ENCODE measurements around the gene RSPH9. TPM values are rescaled to one million over a fixed set of nuclear protein-coding genes. Genes with fewer than 3 reads are reported as not detected.
"Not testable (repeated sequence)": the region's sequence is repeated elsewhere in the genome, so short reads cannot be mapped to it uniquely, and the experiment has no call there.

RSPH9 gene
- polyA plus RNA-seq, 1 experiment = 0.77 TPM

- CTCF ChIA-PET = interaction anchor here (1.0 to 7.3 kb wide), 3 partner anchors 21 to 429 kb away, joined by 3 to 50 read pairs (median 3); no protein-coding TSS in a partner anchor
- no peak for DNase-seq (ENCODE audit: low read depth)
- Histone ChIP-seq H3K36me3 (ENCODE audit: control insufficient read depth, insufficient read depth, low read length) (no peaks in the 10 kb centered on the region; the same call in 1 of the 2 replicates), H3K27me3 (ENCODE audit: control insufficient read depth, insufficient read depth, low read length) (no peaks in the 10 kb centered on the region), H3K4me3 (ENCODE audit: low read depth, low read length) (peak overlapping the region; percentile 47)
- no peak for TF ChIP-seq CTCF (IDR thresholded peaks at IDR 0.05; ENCODE audit: insufficient read depth, low read depth, low read length)
- POLR2A ChIA-PET = interaction anchor here (0.8 to 1.9 kb wide), 2 partner anchors 10 to 16 kb away, joined by 4 to 10 read pairs; partner anchors contain the start of gene GTPBP2
Observed at GRCh38 chr6:43645613-43645964, 753 bp downstream of the RSPH9 start.

- no peak for DNase-seq (ENCODE audit: low read depth)
- Histone ChIP-seq H3K4me3 (ENCODE audit: low read depth, low read length) (no peak overlapping the region), H3K36me3 (ENCODE audit: control insufficient read depth, insufficient read depth, low read length) (no peaks in the 10 kb centered on the region), H3K27me3 (ENCODE audit: control insufficient read depth, insufficient read depth, low read length) (no peaks in the 10 kb centered on the region)
- ChIA-PET CTCF (interaction anchor here (0.8 to 7.3 kb wide), 3 partner anchors 19 to 451 kb away, joined by 3 to 50 read pairs (median 4); no protein-coding TSS in a partner anchor), POLR2A (no interaction called here)
- TF ChIP-seq CTCF (IDR thresholded peaks at IDR 0.05; ENCODE audit: insufficient read depth, low read depth, low read length) = no peak
Observed at GRCh38 chr6:43647613-43648012, 2.8 kb downstream of the RSPH9 start.

- DNase-seq (ENCODE audit: low read depth) = no peak
- Histone ChIP-seq H3K27me3 (ENCODE audit: control insufficient read depth, insufficient read depth, low read length) (no peaks in the 10 kb centered on the region), H3K36me3 (ENCODE audit: control insufficient read depth, insufficient read depth, low read length) (no peaks in the 10 kb centered on the region), H3K4me3 (ENCODE audit: low read depth, low read length) (no peak overlapping the region)
- POLR2A ChIA-PET = no interaction called here
- CTCF ChIA-PET = interaction anchor here (1.3 to 7.3 kb wide), 2 partner anchors 18 to 450 kb away, joined by 3 to 50 read pairs; no protein-coding TSS in a partner anchor
- TF ChIP-seq CTCF (IDR thresholded peaks at IDR 0.05; ENCODE audit: insufficient read depth, low read depth, low read length) = no peak
Observed at GRCh38 chr6:43648248-43648647, 3.4 kb downstream of the RSPH9 start.

GRCh38 chr6:43652822-43653221 lies 8.0 kb downstream of the RSPH9 start:
- CTCF ChIA-PET = interaction anchor here (2.5 kb wide), 1 partner anchor 14 kb away, joined by 11 read pairs; no protein-coding TSS in a partner anchor
- DNase-seq (ENCODE audit: low read depth); H3K27me3 ChIP-seq (ENCODE audit: control insufficient read depth, insufficient read depth, low read length); H3K36me3 ChIP-seq (ENCODE audit: control insufficient read depth, insufficient read depth, low read length); POLR2A ChIA-PET; H3K4me3 ChIP-seq (ENCODE audit: low read depth, low read length): not testable (repeated sequence)

GRCh38 chr6:43657221-43657802 lies 12.5 kb downstream of the RSPH9 start:
- no peak for TF ChIP-seq CTCF (IDR thresholded peaks at IDR 0.05; ENCODE audit: insufficient read depth, low read depth, low read length)
- POLR2A ChIA-PET = no interaction called here

More at GRCh38 chr6:43657221-43657802, 12.5 kb downstream of the RSPH9 start:
- Histone ChIP-seq H3K4me3 (ENCODE audit: low read depth, low read length) (no peak overlapping the region), H3K27me3 (ENCODE audit: control insufficient read depth, insufficient read depth, low read length) (no peaks in the 10 kb centered on the region), H3K36me3 (ENCODE audit: control insufficient read depth, insufficient read depth, low read length) (no peaks in the 10 kb centered on the region)
- CTCF ChIA-PET = interaction anchor here (1.1 to 2.2 kb wide), 2 partner anchors 10 to 155 kb away, joined by 3 to 16 read pairs; no protein-coding TSS in a partner anchor
- DNase-seq (ENCODE audit: low read depth) = no peak
